SK-N-SH (cell line): ENCODE measurements around the gene AIPL1. TPM values are rescaled to one million over a fixed set of nuclear protein-coding genes. Genes with fewer than 3 reads are reported as not detected.

ENCODE experiments used
- CTCF ChIA-PET: fragments of 300-600, 350-600 bp; formaldehyde crosslinking; extraction: SDS; loops from one replicate; lab custom pipeline; 2021; lab: Yijun Ruan, JAX
- POLR2A ChIA-PET: fragments of 350-600 bp; sonication (Branson Sonifier 250); formaldehyde crosslinking; extraction: SDS; loops from one replicate; lab custom pipeline; 2020; ENCODE audit warnings: antibody characterized with exemption, inconsistent platforms; lab: Yijun Ruan, JAX
- DNase-seq: peaks from one replicate; pipeline ENCODE4 v3.0.0; 2012
- H2AFZ ChIP-seq: fragments of 200-600 bp; sonication (generic); 2 replicates; pipeline ENCODE4 v1.8.1; 2016; ENCODE audit warnings: antibody characterized with exemption, mild to moderate bottlenecking, low read depth
- H3F3A ChIP-seq: fragments of 200-600 bp; sonication (generic); replicated peaks from 2 replicates; pipeline ENCODE3; 2016; ENCODE audit warnings: antibody characterized with exemption, mild to moderate bottlenecking; ENCODE audit not compliant: insufficient read depth
- H3K27ac ChIP-seq, 2 experiments: fragments of 200-500 bp in 1 of 2; fragments of 200-600 bp in 1 of 2; sonication (Bioruptor generic) in 1 of 2; sonication (generic), shearing (Covaris generic) in 1 of 2; 2 replicates each; pipeline versions ENCODE4 v1.5.1 to v1.6.1; 2014 to 2016; ENCODE audit warnings: low read depth in 2 of 2, inconsistent platforms in 1 of 2, low read length in 1 of 2, mild to moderate bottlenecking in 1 of 2, mixed read lengths in 1 of 2
- H3K27me3 ChIP-seq: fragments of 200-600 bp; sonication (generic), shearing (Covaris generic); 2 replicates; pipeline ENCODE4 v1.6.1; 2016; ENCODE audit warnings: mixed run types; ENCODE audit not compliant: insufficient read depth
- H3K36me3 ChIP-seq, 2 experiments: fragments of 200-500 bp in 1 of 2; fragments of 200-600 bp in 1 of 2; sonication (Bioruptor generic) in 1 of 2; sonication (generic) in 1 of 2; replicated peaks in 1 of 2; 2 replicates each; pipeline versions ENCODE3 to v1.5.1; 2014 to 2016; ENCODE audit warnings: low read length in 1 of 2, mild to moderate bottlenecking in 1 of 2; ENCODE audit not compliant: insufficient read depth in 2 of 2, control insufficient read depth in 1 of 2
- H3K4me1 ChIP-seq, 2 experiments: fragments of 200-500 bp in 1 of 2; fragments of 200-600 bp in 1 of 2; sonication (Bioruptor generic) in 1 of 2; sonication (generic), shearing (Covaris generic) in 1 of 2; 2 replicates each; pipeline versions ENCODE4 v1.5.1 to v1.6.1; 2014 to 2016; ENCODE audit warnings: low read depth in 1 of 2, low read length in 1 of 2, mixed run types in 1 of 2; ENCODE audit not compliant: insufficient read depth in 2 of 2, control insufficient read depth in 1 of 2
- H3K4me2 ChIP-seq: fragments of 200-600 bp; sonication (generic), shearing (Covaris generic); 2 replicates; pipeline ENCODE4 v1.6.1; 2017; ENCODE audit warnings: mixed run types
- H3K4me3 ChIP-seq, 2 experiments: fragments of 200-500 bp in 1 of 2; fragments of 200-600 bp in 1 of 2; sonication (Bioruptor generic) in 1 of 2; sonication (generic), shearing (Covaris generic) in 1 of 2; 2 replicates each; pipeline versions ENCODE4 v1.5.1 to v1.8.1; 2014 to 2016; ENCODE audit warnings: low read depth in 2 of 2, inconsistent platforms in 1 of 2, low read length in 1 of 2, mild to moderate bottlenecking in 1 of 2, mixed read lengths in 1 of 2, moderate library complexity in 1 of 2
- H3K79me2 ChIP-seq: fragments of 200-600 bp; sonication (generic); 2 replicates; pipeline ENCODE4 v1.8.1; 2017; ENCODE audit warnings: mild to moderate bottlenecking; ENCODE audit not compliant: insufficient read depth
- H3K9ac ChIP-seq: fragments of 200-600 bp; sonication (generic); 2 replicates; pipeline ENCODE4 v1.6.1; 2017; ENCODE audit warnings: mixed run types
- H3K9me2 ChIP-seq: fragments of 200-600 bp; sonication (generic); 2 replicates; pipeline ENCODE4 v1.6.1; 2017; ENCODE audit warnings: mixed run types
- H3K9me3 ChIP-seq: fragments of 200-600 bp; sonication (generic); 2 replicates; pipeline ENCODE4 v1.6.1; 2017; ENCODE audit warnings: mixed run types, mild to moderate bottlenecking, moderate library complexity
- H4K20me1 ChIP-seq: fragments of 200-600 bp; sonication (generic); 2 replicates; pipeline ENCODE4 v1.6.1; 2017; ENCODE audit warnings: mild to moderate bottlenecking, mixed run types; ENCODE audit not compliant: insufficient read depth
- CHD2 ChIP-seq: fragments of 150-350 bp; IDR thresholded peaks from 2 replicates; pipeline ENCODE4 v1.6.1; 2018; ENCODE audit warnings: low read length; ENCODE audit not compliant: partially characterized antibody
- EP300 ChIP-seq, 2 experiments: IDR thresholded peaks; 2 replicates each; pipeline versions ENCODE4 v1.4.0 to v1.6.1; 2012; ENCODE audit warnings: borderline replicate concordance in 1 of 2, low read depth in 1 of 2, low read length in 1 of 2
- FOSL2 ChIP-seq: IDR thresholded peaks from 2 replicates; pipeline ENCODE4 v1.4.0; 2012; ENCODE audit warnings: low read depth, mild to moderate bottlenecking, moderate library complexity, borderline replicate concordance
- GABPA ChIP-seq: IDR thresholded peaks from 2 replicates; pipeline ENCODE4 v1.4.0; 2012; ENCODE audit warnings: low read depth, mild to moderate bottlenecking
- IRF3 ChIP-seq: fragments of 150-350 bp; IDR thresholded peaks from 2 replicates; pipeline ENCODE4 v1.6.1; 2016; ENCODE audit warnings: mild to moderate bottlenecking, low read depth, low read length
- JUND ChIP-seq: IDR thresholded peaks from 2 replicates; pipeline ENCODE4 v1.4.0; 2012
- MAX ChIP-seq: IDR thresholded peaks from 2 replicates; pipeline ENCODE4 v1.4.0; 2012; ENCODE audit warnings: low read depth
- MXI1 ChIP-seq: IDR thresholded peaks from 2 replicates; pipeline ENCODE4 v1.6.1; 2012; ENCODE audit warnings: mild to moderate bottlenecking, low read depth, low read length, improper control_type of control experiment
- NFIC ChIP-seq: IDR thresholded peaks from 2 replicates; pipeline ENCODE4 v1.4.0; 2012; ENCODE audit warnings: borderline replicate concordance
- NRF1 ChIP-seq: IDR thresholded peaks from 2 replicates; pipeline ENCODE4 v1.6.1; 2012; ENCODE audit warnings: low read depth, mild to moderate bottlenecking, low read length
- RAD21 ChIP-seq: IDR thresholded peaks from 2 replicates; pipeline ENCODE4 v1.6.1; 2012; ENCODE audit warnings: mild to moderate bottlenecking, low read length
- RCOR1 ChIP-seq: fragments of 150-350 bp; IDR thresholded peaks from 2 replicates; pipeline ENCODE4 v1.6.1; 2017; ENCODE audit warnings: antibody characterized with exemption, low read length
- REST ChIP-seq: IDR thresholded peaks from 2 replicates; pipeline ENCODE4 v1.6.1; 2012; ENCODE audit warnings: mild to moderate bottlenecking, low read depth, low read length, moderate library complexity
- RFX5 ChIP-seq: IDR thresholded peaks from 2 replicates; pipeline ENCODE4 v1.6.1; 2012; ENCODE audit warnings: mild to moderate bottlenecking, improper control_type of control experiment, low read length
- RXRA ChIP-seq: IDR thresholded peaks from 2 replicates; pipeline ENCODE4 v1.4.0; 2012; ENCODE audit warnings: low read depth, mild to moderate bottlenecking, borderline replicate concordance
- SMC3 ChIP-seq: IDR thresholded peaks from 2 replicates; pipeline ENCODE4 v1.6.1; 2012; ENCODE audit warnings: low read depth, low read length, improper control_type of control experiment
- TAF1 ChIP-seq: IDR thresholded peaks from 2 replicates; pipeline ENCODE4 v1.6.1; 2012; ENCODE audit warnings: low read depth, mild to moderate bottlenecking, low read length, moderate library complexity, borderline replicate concordance
- TEAD4 ChIP-seq: IDR thresholded peaks from 2 replicates; pipeline ENCODE4 v1.4.0; 2012; ENCODE audit warnings: mild to moderate bottlenecking, borderline replicate concordance; ENCODE audit not compliant: insufficient read depth
- USF1 ChIP-seq: IDR thresholded peaks from 2 replicates; pipeline ENCODE4 v1.4.0; 2012; ENCODE audit warnings: low read depth, borderline replicate concordance
- YY1 ChIP-seq: IDR thresholded peaks from 2 replicates; pipeline ENCODE4 v1.4.0; 2012; ENCODE audit warnings: low read depth, mild to moderate bottlenecking
- ZBTB33 ChIP-seq: IDR thresholded peaks from 2 replicates; pipeline ENCODE4 v1.4.0; 2012; ENCODE audit warnings: low read depth, borderline replicate concordance
- WGBS: methylation state at CpG from one replicate; pipeline ENCODE4 v1.1.6; 2017; ENCODE audit warnings: low lambda C conversion rate; 5-methylcytosine and 5-hydroxymethylcytosine counted together
- polyA plus RNA-seq, 3 experiments: library from polyadenylated mRNA; depleted of rRNA; stranded (reverse); fragments of >200 nt; gene quantifications; 2 replicates each; pipeline ENCODE4 v1.2.3, GENCODE V29; 2012
- TF ChIP-seq, protein P1 (sequence below): fragments of 200-600 bp; sonication (generic); IDR thresholded peaks from 2 replicates; pipeline ENCODE4 v1.6.1; 2017; ENCODE audit warnings: antibody characterized with exemption, mild to moderate bottlenecking, moderate library complexity

AIPL1 gene
- polyA plus RNA-seq, 1 of the 3 experiments (the other 2 are of a cell fraction): not detected

GRCh38 chr17:6413065-6413464 is 21.9 kb downstream of the AIPL1 start:
- 17% methylated on average over 1 of the region's 1 CpG for WGBS
- Histone ChIP-seq H3K4me2 (no peak overlapping the region), H3K36me3 (no peaks in the 10 kb centered on the region), H3K9me2 (no peaks in the 10 kb centered on the region), H3K79me2 (no peaks in the 10 kb centered on the region), H3K9ac (no peak overlapping the region), H3K27me3 (peaks cover 76% of the 10 kb centered on the region), H4K20me1 (no peaks in the 10 kb centered on the region), H3K4me1 (no peaks in the 10 kb centered on the region), H2AFZ (no peak overlapping the region), H3K9me3 (no peaks in the 10 kb centered on the region), H3K27ac (no peak overlapping the region), H3F3A (no peaks in the 10 kb centered on the region), H3K4me3 (no peak overlapping the region)
- DNase-seq: peak; percentile 54
- POLR2A ChIA-PET: interaction anchor here (0.7 kb wide), 1 partner anchor 622 kb away, joined by 3 read pairs; no protein-coding TSS in a partner anchor
- CTCF ChIA-PET: interaction anchor here (1.2 kb wide), 2 partner anchors 9 to 826 kb away, joined by 3 to 4 read pairs; no protein-coding TSS in a partner anchor
- TF ChIP-seq TAF1: no peak
- TF ChIP-seq, protein P1, sequence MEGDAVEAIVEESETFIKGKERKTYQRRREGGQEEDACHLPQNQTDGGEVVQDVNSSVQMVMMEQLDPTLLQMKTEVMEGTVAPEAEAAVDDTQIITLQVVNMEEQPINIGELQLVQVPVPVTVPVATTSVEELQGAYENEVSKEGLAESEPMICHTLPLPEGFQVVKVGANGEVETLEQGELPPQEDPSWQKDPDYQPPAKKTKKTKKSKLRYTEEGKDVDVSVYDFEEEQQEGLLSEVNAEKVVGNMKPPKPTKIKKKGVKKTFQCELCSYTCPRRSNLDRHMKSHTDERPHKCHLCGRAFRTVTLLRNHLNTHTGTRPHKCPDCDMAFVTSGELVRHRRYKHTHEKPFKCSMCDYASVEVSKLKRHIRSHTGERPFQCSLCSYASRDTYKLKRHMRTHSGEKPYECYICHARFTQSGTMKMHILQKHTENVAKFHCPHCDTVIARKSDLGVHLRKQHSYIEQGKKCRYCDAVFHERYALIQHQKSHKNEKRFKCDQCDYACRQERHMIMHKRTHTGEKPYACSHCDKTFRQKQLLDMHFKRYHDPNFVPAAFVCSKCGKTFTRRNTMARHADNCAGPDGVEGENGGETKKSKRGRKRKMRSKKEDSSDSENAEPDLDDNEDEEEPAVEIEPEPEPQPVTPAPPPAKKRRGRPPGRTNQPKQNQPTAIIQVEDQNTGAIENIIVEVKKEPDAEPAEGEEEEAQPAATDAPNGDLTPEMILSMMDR: peak; percentile 61
- TF ChIP-seq MAX: no peak
- no peak for TF ChIP-seq TEAD4
- no peak for TF ChIP-seq MXI1
- TF ChIP-seq REST: no peak
- TF ChIP-seq NRF1: no peak
- TF ChIP-seq ZBTB33: no peak
- no peak for TF ChIP-seq EP300 (IDR thresholded peaks at IDR 0.05; ENCODE audit: borderline replicate concordance in 1 of 2, low read depth in 1 of 2, low read length in 1 of 2)
- TF ChIP-seq GABPA: no peak
- TF ChIP-seq RFX5: no peak
- no peak for TF ChIP-seq RCOR1
- TF ChIP-seq RAD21: peak; percentile 62
- no peak for TF ChIP-seq USF1
- no peak for TF ChIP-seq JUND
- TF ChIP-seq YY1: no peak
- TF ChIP-seq SMC3: peak; percentile 23; the same call in 1 of the 2 replicates
- TF ChIP-seq NFIC: no peak
- TF ChIP-seq FOSL2: no peak
- TF ChIP-seq IRF3: no peak
- TF ChIP-seq CHD2: no peak
- no peak for TF ChIP-seq RXRA
